T-helper 1 cell treated with Interleukin-12 subunit alpha and Interleukin-12 subunit beta and Interleukin-4 antibody, amounts not matched to agents 30 ng/mL and 1 ng/mL, for 36 hours (primary cell): ENCODE measurements around the gene GPR153. TPM values are rescaled to one million over a fixed set of nuclear protein-coding genes. Genes with fewer than 3 reads are reported as not detected.
"Not testable (repeated sequence)": the region's sequence is repeated elsewhere in the genome, so short reads cannot be mapped to it uniquely, and the experiment has no call there.

Source experiments
- intact Hi-C: fragments of 100-400 bp; cut with micrococcal nuclease; formaldehyde crosslinking; loops from one replicate; pipeline ENCODE4 v1.15.1; 2024
- total RNA-seq: library from RNA; stranded (reverse); gene quantifications from 2 replicates; pipeline ENCODE4 v1.2.3, GENCODE V29; 2022

Gene GPR153
- 2.6 and 3.1 TPM in 2 replicates for total RNA-seq

GRCh38 chr1:6260961-6261614 lies at the start of gene GPR153:
GPR153 (minus strand) TSS chr1:6261098; CDS start chr1:6254905, 6,193 bp downstream.
- intact Hi-C loops, result loop anchor here (1.0 kb wide), 1 partner anchor 15 kb away; no protein-coding TSS in a partner anchor

GRCh38 chr1:6310116-6310848 lies 49.4 kb upstream of the GPR153 start:
- intact Hi-C loops, result no loop called here

DNA sequence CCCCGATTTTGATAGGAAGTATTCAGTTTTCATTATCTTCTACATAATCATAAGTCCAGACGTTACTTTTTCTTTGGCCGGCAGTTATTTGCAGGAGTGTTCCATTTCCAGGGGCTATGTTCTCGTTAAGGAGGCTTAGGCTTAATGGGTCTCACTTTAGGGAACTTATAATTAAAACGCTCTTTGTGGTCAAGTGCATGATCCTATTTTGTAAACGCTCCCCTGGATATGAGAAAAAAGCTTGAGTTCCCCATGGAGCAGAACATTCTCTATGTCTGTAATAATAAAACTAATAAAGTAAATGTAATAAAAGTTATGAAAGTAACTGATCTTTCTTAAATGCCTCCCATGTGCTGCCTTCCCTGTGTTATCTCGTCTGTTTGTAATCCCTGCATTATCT lies 48.7 kb upstream of the GPR153 start:
- intact Hi-C loops, result no loop called here

- intact Hi-C loops, result no loop called here
These were observed 47.6 kb upstream of the GPR153 start for GRCh38 chr1:6308449-6308848.

- intact Hi-C loops, result not testable (repeated sequence)
These were observed 46.8 kb upstream of the GPR153 start for GRCh38 chr1:6307682-6308081.

DNA sequence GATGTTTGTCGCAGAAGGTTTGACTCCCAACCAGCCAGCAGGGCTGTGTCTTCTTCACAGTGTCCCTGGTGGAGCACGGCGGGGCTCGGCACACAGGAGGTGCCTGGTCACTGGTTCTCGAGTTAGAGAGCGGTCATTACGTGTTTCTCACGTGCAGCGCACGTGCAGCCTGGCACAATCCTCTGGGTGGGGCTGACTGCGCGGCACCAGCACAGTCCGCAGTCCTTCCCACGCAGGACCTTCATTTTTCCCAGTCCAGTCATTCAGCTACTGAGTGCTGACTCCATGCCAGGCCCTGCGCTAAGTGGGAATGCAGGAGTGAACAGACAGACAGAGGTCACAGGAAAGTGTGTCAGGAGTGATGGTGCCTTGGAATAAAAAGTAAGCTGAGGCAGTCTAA lies 46.2 kb upstream of the GPR153 start:
- intact Hi-C loops, result no loop called here

DNA sequence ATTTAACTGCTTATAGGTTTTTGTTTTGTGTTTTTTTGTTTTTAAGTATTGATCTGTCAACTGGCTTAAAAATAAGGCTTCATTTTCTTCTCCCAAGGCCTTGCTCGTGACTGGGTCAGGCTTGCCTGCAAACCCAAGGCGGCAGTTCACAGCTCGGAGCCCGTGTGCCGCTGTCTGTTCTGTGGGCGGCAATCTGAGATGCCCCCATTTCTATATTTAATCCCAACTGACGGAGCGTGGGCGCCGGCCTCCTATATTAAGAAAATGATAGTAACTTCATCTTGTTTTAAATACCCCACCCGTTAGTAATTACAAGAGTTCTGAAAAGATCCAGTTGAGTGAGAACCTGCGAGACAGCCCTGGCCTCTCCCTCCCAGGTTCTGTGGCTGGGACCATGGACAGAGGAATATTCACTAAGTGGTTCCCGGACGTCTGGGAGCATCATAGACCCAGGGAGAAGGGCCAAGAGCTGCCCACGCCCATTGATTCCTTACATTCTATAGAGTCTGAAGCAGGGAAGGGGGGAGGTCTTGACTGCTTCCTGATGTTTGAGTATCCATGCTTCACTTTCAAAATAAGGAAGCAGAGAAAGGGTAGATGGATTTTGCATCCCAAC lies 42.6 kb upstream of the GPR153 start:
- intact Hi-C loops, result no loop called here

- intact Hi-C loops, result no loop called here
These were observed 41.7 kb upstream of the GPR153 start for GRCh38 chr1:6302568-6302967.

DNA sequence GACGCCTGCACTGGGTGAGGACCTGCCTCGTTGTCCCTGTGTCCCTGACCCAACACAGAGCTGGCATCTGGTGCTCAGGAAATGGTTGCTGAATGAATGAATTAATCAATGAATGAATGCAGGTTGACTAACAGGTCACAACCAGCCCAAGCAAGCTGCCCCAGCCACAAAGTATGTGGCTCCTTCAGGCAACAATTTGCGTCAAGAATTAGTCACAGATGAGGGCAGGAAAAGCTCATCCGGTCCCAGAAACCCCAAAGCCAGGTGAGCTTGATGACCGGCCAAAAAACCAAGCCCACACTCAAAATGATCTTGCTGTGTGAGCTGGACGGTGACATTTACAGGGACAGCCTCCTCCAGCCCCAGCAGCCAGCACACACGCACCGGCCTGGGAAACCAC lies 40.6 kb upstream of the GPR153 start:
- intact Hi-C loops, result no loop called here

- intact Hi-C loops, result no loop called here
These were observed 39.6 kb upstream of the GPR153 start for GRCh38 chr1:6300342-6301048.

GRCh38 chr1:6299557-6300165 lies 38.8 kb upstream of the GPR153 start:
- intact Hi-C loops, result no loop called here

DNA sequence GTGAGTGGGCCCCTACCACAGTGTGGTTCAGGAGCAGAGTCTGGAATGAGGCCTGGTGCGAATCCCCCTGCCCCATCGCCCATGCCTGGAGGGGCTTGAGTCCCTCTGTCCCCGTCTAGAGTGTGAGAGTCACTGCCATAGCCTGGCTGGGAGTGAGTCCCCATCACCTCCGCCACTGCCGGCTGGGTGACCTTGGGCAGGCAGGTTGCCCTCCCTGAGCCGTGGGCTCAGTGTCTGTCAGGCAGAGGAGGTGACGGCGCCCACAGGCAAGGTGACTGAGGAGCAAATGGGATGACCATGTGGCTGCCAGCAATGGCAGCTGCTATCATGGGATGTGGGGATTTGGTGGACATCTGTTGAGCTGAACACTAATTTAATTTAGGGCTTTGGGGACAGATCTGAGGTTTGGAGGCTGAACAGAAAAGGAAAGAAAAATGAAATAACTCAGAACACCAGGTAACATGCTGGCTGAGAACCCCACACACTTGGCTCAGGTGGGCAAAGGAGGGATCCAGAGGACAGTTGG lies 38.1 kb upstream of the GPR153 start:
- intact Hi-C loops, result no loop called here

- intact Hi-C loops, result no loop called here
These were observed 37.6 kb upstream of the GPR153 start for GRCh38 chr1:6298530-6298929.

GRCh38 chr1:6295910-6296309 lies 35.0 kb upstream of the GPR153 start:
- intact Hi-C loops, result no loop called here

DNA sequence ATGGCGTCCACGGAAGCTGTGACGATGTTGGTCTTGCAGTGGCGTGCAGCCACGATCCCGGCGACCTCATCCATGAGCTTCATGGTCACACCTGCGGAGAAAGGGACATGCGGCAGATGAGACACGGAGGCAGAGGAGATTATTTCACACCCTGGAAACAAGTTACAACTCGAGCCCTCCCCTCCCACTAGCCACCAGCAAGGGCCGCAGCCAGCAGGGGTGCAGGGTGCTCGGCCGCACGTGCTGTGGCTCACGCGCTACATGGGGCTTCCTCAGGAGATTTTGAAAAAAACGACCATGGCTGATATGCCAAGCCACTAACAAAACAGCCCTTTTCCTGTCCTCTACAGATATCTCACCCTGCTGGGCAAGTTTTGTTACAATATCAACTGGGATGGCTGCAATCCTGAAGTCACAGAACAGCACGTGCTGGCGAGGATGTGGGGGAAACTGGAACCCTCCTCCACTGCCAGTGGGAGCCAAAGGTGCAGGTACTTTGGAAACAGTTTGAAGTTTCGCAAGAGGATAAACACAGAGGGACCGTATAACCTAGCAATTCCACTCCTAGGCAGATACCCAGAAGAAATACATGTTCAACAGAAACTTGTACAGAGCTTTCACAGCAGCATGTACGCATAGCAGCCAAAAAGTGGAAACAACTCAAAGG lies 34.1 kb upstream of the GPR153 start:
- intact Hi-C loops, result no loop called here

DNA sequence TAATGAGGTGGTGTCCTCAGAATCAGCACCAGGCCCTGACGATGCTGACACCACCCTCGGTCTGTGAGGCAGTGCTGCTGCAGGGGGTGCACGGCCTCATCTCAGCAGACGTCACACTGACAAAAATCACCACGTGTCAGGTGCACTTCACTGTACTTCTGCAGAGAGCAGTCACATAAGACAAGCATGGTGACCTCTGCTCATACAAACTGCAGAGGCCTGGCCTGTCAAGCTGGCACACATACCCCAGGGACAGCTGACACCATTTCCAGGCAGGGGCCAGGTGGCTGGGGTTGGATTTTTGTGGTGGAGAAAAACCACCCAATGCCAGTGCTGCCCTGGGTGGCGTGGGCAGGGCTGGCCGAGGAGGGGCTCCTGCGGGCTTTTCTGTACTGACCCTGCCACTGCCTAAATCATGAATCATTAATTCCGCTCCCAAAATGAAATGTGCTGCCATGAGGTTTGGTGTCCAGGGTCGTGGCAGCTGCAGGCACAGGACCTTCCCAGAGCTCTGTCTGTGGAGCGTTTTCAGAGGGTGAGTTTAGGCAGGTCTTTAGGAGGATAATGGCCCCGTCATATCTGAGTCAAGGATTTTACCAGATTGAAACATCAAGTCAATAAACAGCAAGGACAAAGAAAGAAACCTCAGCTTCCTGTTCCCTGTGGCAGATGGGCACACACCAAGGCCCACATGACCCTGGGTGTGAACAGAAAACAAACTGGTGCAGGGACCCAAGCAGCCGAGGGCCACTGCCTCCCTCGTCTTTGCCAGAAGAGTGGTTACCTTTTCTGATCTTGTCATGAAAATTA lies 33.4 kb upstream of the GPR153 start:
- intact Hi-C loops, result no loop called here

GRCh38 chr1:6292102-6292501 lies 31.2 kb upstream of the GPR153 start:
- intact Hi-C loops, result no loop called here

DNA sequence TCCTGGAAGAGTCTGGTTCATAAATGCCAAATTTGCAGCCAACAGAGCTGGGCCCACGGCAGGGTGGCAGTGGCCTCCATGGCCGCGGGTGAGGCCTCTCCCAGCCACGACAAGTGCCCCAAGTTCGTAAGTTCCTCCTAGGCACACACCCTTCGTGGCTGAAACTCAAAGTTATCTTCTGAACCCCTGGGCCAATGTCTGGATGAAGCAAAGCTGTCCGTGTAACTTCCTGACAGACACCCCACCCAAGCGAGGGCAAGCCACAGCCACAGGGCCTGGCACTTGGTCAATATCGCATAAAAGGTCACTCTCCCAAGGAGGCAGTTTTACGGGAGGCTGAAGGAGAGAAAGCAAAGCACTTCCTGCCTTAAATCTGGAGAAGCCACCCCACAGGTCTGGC lies 27.8 kb upstream of the GPR153 start:
- intact Hi-C loops, result no loop called here

DNA sequence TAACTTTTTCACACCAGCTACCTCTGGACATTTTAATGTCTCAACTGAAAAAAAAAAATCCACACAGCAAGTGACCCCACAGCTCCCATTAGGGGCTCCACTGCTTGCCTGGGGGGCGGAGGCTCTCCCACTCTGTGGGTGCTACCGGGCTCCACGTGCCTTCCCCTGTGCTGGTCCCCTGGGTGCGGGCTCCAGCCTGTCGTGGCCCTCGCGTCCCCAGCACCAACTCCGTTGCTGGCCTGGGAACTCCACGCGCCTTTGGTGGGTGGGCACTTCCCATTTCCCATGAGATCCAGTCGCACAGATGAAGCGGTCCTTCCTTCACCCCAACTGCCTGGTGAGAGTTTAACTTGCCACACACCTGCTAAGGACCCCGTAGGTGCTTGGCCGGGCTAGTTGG lies 27.1 kb upstream of the GPR153 start:
- intact Hi-C loops, result no loop called here

- intact Hi-C loops, result no loop called here
These were observed 26.6 kb upstream of the GPR153 start for GRCh38 chr1:6287431-6287886.
